HG02571 (cell line): Measurements from ENCODE around the gene CENPH.
"Not testable (repeated sequence)": the region's sequence is repeated elsewhere in the genome, so short reads cannot be mapped to it uniquely, and the experiment has no call there.

ENCODE experiments used
- ATAC-seq: cut with Tn5 transposase; IDR thresholded peaks from one replicate; pipeline ENCODE4 v1.9.1; 2021; ENCODE audit warnings: mild to moderate bottlenecking, moderate library complexity; ENCODE audit not compliant: unreplicated experiment

CENPH gene

DNA sequence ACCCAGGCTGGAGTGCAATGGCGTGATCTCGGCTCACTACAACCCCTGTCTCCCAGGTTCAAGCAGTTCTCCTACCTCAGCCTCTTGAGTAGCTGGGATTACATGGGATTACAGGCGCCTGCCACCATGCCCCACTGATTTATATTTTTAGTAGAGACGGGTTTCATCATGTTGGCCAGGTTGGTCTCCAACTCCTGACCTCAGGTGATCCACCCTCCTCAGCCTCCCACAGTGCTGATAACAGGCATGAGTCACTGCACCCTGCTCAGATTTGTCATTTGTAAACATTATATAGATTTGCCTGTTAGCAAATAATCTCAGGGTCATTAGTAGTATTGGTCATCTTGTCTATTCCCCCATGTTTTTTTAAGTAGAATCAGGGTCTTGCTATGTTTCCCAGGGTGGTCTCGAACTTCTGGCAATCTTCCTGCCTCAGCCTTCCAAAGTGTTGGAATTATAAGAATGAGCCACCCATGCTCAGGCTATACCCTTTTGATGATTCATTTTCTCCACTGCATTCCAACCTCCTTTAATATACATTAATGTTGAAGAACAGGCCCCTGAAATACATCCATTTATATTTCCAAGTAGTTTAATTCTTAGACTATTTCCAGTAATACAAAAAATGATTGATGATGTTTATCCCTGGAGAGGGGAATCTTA is 17.3 kb downstream of the CENPH start:
- no peak for ATAC-seq

DNA sequence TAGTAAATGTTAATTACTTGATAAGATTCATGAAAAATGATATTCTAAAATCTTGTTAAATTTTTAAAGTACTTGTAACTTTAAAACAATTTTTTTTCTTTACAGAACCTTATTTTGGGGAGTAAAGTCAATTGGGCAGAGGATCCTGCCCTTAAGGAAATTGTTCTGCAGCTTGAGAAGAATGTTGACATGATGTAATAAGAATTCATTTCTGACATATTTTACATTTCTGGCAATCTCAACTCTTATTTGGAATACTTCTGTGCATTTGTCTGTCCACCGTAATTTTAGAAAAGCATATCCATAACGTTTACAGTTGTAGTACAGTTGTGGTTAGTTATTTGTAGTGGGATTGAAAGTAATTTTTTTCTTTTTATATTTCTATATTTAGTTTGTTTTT is 20.2 kb downstream of the CENPH start:
- no peak for ATAC-seq

DNA sequence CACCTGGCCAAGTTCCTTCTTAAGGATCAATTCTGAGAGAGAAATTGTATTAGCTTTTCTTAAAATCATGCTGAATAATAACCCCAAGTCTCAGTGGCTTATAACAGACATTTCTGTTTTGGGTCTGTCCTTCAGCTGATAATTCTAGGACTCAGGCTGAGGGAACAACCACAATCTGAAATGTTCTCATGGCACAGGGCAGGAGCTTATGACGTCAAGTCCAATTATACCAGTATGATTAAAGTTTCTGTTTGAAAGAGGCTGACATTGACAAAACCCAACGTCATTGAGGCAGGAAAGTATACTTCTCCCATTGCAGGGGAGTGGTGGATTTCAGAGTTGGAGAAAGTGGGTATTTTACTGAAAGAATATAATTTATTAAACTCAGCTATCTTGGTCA is 21.8 kb downstream of the CENPH start:
- no peak for ATAC-seq

DNA sequence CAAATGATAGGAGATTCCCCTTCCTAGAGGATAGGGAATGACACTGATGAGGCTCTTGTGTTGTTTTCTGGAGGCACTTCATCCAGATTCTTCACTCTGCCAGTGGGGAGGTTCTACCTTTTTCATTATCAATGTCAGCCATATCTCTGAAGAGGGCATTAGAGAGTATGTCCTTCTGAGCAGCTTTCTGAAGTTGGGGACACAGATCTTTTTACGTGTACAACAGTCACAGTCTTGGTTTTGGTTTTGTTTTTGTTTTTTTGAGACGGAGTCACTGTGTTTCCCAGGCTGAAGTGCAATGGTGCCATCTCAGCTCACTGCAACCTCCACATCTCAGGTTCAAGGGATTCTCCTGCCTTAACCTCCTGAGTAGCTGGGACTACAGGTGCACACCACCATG is 22.6 kb downstream of the CENPH start:
- no peak for ATAC-seq

GRCh38 chr5:69213513-69214215 is 24.3 kb downstream of the CENPH start:
- ATAC-seq, result no peak

DNA sequence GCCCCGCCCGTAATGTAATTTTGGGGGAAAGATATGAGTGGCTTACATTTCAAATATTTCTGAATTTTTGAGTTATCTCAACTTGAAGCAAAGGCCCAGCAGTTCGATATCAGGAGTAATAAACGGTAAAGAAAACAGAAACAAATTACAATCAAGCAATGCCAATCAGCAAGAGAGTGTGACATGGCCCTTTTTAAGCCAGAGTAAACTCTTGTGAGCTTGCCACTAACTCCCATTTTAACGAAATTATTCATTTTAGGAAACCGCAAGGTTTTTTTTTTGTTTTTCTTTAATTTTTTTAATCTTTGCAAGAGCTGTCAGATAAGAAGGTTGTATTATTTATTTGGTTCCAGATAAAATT is 27.7 kb downstream of the CENPH start:
- no peak for ATAC-seq

GRCh38 chr5:69217548-69218526 is 28.5 kb downstream of the CENPH start:
- peak; percentile 93 for ATAC-seq

DNA sequence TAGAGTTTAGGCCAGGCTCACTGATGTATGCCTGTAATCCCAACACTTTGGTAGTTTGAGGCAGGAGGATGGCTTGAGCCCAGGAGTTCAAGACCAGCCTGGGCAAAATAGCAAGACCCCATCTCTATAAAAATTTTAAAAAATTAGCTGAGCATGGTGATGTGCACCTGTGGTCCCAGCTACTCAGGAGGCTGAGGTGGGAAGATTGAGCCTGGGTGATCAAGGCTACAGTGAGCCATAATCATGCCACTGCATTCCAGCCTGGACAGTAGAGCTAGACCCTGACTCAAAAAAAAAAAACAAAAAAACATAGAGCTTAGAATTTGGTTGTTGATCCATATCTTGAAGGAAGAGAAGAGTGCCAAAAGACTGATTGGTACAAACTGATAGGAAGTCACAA is 30.6 kb downstream of the CENPH start:
- ATAC-seq, result no peak

DNA sequence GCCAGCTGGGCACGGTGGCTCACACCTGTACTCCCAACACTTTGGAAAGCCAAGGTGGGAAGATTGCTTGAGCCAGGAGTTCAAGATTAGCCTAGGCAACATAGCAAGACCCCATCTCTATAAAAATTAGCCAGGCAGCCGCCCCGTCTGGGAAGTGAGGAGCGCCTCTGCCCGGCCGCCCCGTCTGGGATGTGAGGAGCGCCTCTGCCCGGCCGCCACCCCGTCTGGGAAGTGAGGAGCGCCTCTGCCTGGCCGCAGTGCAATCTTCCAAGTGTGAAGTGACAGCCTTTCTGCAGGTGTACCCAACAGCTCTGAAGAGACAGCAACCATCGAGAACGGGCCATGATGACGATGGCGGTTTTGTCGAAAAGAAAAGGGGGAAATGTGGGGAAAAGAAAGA is 31.0 kb downstream of the CENPH start:
- ATAC-seq, result not testable (repeated sequence)

DNA sequence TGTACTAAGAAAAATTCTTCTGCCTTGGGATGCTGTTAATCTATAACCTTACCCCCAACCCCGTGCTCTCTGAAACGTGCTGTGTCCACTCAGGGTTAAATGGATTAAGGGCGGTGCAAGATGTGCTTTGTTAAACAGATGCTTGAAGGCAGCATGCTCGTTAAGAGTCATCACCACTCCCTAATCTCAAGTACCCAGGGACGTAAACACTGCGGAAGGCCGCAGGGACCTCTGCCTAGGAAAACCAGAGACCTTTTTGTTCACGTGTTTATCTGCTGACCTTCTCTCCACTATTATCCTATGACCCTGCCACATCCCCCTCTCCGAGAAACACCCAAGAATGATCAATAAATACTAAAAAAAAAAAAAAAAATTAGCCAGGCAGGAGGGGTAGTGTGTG is 31.4 kb downstream of the CENPH start:
- ATAC-seq, result not testable (repeated sequence)

DNA sequence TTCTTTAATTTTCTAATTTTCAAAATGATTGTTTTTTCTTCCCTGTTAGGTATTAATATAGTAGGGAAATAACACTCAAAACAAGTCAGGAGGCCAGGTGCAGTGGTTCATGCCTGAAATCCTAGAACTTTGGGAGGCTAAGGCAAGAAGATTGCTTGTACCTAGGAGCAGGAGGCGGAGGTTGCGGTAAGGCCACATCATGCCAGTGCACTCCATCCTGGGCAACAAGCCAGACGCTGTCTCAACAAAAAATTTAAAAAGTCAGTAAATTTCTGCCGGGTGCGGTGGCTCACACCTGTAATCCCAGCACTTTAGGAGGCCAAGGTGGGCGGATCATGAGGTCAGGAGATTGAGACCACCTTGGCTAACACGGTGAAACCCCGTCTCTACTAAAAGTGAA is 35.1 kb downstream of the CENPH start:
- ATAC-seq, result no peak

DNA sequence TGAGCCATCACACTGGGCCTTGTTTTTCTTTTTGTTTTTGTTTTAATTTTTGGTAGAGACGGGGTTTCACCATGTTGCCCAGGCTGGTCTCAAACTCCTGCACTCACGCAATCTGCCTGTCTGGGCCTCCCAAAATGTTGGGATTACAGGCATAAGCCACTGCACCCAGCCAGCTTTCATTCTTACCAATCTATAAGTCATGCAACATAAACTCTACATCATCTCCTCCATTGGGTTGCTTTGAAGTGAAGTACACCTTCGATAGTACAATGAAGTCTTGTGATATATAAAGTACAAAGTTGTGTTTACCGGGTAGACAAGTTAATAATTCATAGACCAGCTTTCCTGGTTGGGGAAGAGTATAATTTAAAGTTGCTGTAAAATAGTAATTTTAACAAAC is 36.5 kb downstream of the CENPH start:
- ATAC-seq, result no peak

GRCh38 chr5:69230181-69230580 is 40.8 kb downstream of the CENPH start:
- no peak for ATAC-seq

- no peak for ATAC-seq
Observed at GRCh38 chr5:69231281-69231680, 41.9 kb downstream of the CENPH start.

- ATAC-seq, result no peak
Observed at GRCh38 chr5:69231851-69232250, 42.5 kb downstream of the CENPH start.

- ATAC-seq, result peak; percentile 99
Observed at GRCh38 chr5:69234457-69235268, 45.3 kb downstream of the CENPH start, which contains the start of gene CDK7. CDK7 (plus strand) TSS chr5:69234886; CDS start chr5:69234976, 90 bp downstream.

GRCh38 chr5:69236733-69237132 is 47.4 kb downstream of the CENPH start:
- not testable (repeated sequence) for ATAC-seq

GRCh38 chr5:69237877-69238276 is 48.5 kb downstream of the CENPH start:
- no peak for ATAC-seq

DNA sequence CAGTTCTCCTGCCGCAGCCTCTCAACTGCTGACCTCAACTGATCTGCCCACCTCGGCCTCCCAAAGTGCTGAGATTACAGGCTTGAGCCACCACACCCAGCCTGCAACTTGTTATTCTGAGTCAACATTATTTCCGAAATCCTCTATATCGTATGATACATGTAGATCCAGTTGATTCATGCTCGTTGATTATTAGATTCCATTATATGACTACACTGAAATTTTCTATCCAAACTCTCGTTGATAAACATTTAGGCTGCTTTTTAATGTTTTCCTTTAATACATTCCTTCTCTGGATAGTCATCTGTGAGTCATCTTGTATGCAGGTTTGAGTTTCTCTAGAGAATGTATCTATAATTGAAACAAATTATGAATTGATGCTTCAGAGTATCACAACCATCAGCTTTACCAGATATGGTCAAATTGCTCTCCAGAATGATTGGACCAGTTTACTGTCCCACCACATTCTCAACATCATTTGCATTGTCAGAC is 49.4 kb downstream of the CENPH start:
- no peak for ATAC-seq

GRCh38 chr5:69242215-69242927 is 53.0 kb downstream of the CENPH start:
- ATAC-seq, result no peak
